OCI-LY7 (cell line): Measurements from ENCODE around the gene TRERF1.

Experiments
- EZH2phosphoT487 ChIP-seq: fragments of 200-600 bp; sonication (generic); IDR thresholded peaks from 2 replicates; pipeline ENCODE4 v1.6.1; 2018; ENCODE audit warnings: low read depth, borderline replicate concordance, mild to moderate bottlenecking, mixed run types, antibody characterized with exemption, low read length, moderate library complexity, mixed read lengths
- TF ChIP-seq, protein P1 (sequence below): fragments of 200-600 bp; sonication (generic); conservative IDR thresholded peaks from 2 replicates; pipeline ENCODE4 v1.5.1; 2014; ENCODE audit warnings: mild to moderate bottlenecking, antibody characterized with exemption, low read length, moderate library complexity, mixed read lengths

DNA sequence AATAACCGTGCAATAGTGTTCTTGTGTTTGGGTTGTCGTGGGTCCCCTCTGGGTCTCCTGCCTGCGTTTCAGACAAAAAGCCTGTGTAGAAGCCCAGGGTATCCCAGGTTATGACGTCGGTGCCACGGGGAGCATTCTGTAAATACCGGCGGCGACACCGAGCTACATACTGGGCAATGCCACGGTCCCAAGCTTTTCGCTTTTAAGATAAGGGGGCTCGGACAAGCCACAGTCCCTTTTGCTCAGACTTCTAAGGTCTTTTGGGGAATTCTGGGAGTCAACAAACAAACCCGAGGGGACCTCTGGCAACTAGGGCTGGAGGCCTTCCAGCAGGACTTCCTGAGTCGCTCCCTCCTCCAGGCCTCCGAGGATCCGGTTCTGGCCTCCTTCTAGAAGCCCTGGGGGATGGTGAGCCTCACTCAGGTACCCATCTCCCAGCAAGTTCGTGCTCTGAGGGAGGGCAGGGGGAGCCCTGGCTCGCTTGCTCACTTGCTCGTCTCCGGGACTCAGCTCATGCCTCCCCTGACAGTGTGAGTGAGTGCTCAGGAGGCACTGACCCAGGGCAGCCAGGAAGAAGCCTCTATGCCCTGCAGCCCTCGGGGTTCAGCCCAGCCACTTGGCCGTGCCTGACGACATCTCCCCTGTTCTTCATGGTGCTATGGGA lies 171.6 kb downstream of the TRERF1 start:
- TF ChIP-seq, protein P1, sequence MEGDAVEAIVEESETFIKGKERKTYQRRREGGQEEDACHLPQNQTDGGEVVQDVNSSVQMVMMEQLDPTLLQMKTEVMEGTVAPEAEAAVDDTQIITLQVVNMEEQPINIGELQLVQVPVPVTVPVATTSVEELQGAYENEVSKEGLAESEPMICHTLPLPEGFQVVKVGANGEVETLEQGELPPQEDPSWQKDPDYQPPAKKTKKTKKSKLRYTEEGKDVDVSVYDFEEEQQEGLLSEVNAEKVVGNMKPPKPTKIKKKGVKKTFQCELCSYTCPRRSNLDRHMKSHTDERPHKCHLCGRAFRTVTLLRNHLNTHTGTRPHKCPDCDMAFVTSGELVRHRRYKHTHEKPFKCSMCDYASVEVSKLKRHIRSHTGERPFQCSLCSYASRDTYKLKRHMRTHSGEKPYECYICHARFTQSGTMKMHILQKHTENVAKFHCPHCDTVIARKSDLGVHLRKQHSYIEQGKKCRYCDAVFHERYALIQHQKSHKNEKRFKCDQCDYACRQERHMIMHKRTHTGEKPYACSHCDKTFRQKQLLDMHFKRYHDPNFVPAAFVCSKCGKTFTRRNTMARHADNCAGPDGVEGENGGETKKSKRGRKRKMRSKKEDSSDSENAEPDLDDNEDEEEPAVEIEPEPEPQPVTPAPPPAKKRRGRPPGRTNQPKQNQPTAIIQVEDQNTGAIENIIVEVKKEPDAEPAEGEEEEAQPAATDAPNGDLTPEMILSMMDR = no peak
- TF ChIP-seq EZH2phosphoT487 = no peak
